Body of pancreas (tissue), 4 donors: ENCODE results near the gene CCND2.

Experiments used
- POLR2A ChIP-seq, 3 donors: fragments of 450-650 bp; IDR thresholded peaks; one replicate each; pipeline ENCODE4 v1.6.1; 2016; ENCODE audit warnings: antibody characterized with exemption in 3 of 3, mild to moderate bottlenecking in 2 of 3
- TF ChIP-seq, protein P1 (sequence below), 7 experiments: fragments of 450-650 bp in 4 of 7; fragments of 200-600 bp in 3 of 7; sonication (generic) in 3 of 7; IDR thresholded peaks; one replicate each; pipeline ENCODE4 v1.5.1; 2016 to 2019; ENCODE audit warnings: antibody characterized with exemption in 7 of 7

DNA sequence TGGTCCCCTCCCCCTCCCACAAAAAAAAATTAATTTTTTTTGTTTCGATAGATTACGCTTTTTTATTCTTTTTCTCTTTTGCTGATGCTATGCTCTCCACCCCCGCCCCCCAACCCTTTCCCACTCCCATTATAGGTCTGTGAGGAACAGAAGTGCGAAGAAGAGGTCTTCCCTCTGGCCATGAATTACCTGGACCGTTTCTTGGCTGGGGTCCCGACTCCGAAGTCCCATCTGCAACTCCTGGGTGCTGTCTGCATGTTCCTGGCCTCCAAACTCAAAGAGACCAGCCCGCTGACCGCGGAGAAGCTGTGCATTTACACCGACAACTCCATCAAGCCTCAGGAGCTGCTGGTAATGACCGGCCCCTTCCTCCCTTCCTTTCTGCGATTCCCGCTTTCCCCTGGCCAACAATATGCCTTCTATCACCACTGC is 2.3 kb downstream of the CCND2 start:
- TF ChIP-seq POLR2A (IDR thresholded peaks at IDR 0.05) = no peak
- TF ChIP-seq, protein P1, sequence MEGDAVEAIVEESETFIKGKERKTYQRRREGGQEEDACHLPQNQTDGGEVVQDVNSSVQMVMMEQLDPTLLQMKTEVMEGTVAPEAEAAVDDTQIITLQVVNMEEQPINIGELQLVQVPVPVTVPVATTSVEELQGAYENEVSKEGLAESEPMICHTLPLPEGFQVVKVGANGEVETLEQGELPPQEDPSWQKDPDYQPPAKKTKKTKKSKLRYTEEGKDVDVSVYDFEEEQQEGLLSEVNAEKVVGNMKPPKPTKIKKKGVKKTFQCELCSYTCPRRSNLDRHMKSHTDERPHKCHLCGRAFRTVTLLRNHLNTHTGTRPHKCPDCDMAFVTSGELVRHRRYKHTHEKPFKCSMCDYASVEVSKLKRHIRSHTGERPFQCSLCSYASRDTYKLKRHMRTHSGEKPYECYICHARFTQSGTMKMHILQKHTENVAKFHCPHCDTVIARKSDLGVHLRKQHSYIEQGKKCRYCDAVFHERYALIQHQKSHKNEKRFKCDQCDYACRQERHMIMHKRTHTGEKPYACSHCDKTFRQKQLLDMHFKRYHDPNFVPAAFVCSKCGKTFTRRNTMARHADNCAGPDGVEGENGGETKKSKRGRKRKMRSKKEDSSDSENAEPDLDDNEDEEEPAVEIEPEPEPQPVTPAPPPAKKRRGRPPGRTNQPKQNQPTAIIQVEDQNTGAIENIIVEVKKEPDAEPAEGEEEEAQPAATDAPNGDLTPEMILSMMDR (IDR thresholded peaks at IDR 0.05) = no peak
